Gastroesophageal sphincter (tissue), 4 donors: ENCODE data around the gene SIN3A. TPM values are rescaled to one million over a fixed set of nuclear protein-coding genes. Genes with fewer than 3 reads are reported as not detected.
"Not testable (repeated sequence)": the region's sequence is repeated elsewhere in the genome, so short reads cannot be mapped to it uniquely, and the experiment has no call there.

ENCODE experiments used
- ATAC-seq: fragments of 150-250 bp; one replicate; pipeline ENCODE4 v1.9.1; 2016; ENCODE audit warnings: mild to moderate bottlenecking, moderate library complexity
- H3K27ac ChIP-seq, 4 donors: fragments of 200-600 bp; sonication (generic) in 3 of 4; 1 replicate in 3 of 4; 2 replicates in 1 of 4; pipeline ENCODE4 v1.5.1; 2016 to 2019
- H3K27me3 ChIP-seq: fragments of 200-600 bp; sonication (generic); one replicate; pipeline ENCODE4 v1.5.1; 2019
- H3K36me3 ChIP-seq, 2 donors: fragments of 200-600 bp; sonication (generic); one replicate each; pipeline ENCODE4 v1.5.1; 2019; ENCODE audit warnings: control low read depth in 1 of 2
- H3K4me1 ChIP-seq, 3 donors: fragments of 200-600 bp; sonication (generic); 1 replicate in 2 of 3; 2 replicates in 1 of 3; pipeline ENCODE4 v1.5.1; 2016 to 2019; ENCODE audit warnings: control low read depth in 2 of 3
- H3K4me3 ChIP-seq, 2 donors: fragments of 200-600 bp; sonication (generic); one replicate each; pipeline ENCODE4 v1.5.1; 2019; ENCODE audit warnings: mild to moderate bottlenecking in 1 of 2, moderate library complexity in 1 of 2
- H3K9me3 ChIP-seq, 3 donors: fragments of 200-600 bp; sonication (generic); one replicate each; pipeline ENCODE4 v1.5.1; 2017 to 2019; ENCODE audit warnings: control low read depth in 2 of 3
- CTCF ChIP-seq, 4 experiments: fragments of 200-600 bp in 2 of 4; fragments of 450-650 bp in 2 of 4; sonication (generic) in 1 of 4; IDR thresholded peaks; one replicate each; pipeline ENCODE4 v1.5.1; 2017 to 2019; ENCODE audit warnings: antibody characterized with exemption in 4 of 4, mild to moderate bottlenecking in 2 of 4, moderate library complexity in 2 of 4
- EP300 ChIP-seq: sonication (generic); formaldehyde crosslinking; IDR thresholded peaks from one replicate; pipeline ENCODE4 v1.6.1; 2017; ENCODE audit warnings: antibody characterized with exemption, mild to moderate bottlenecking
- POLR2A ChIP-seq, 2 donors: fragments of 450-650 bp; IDR thresholded peaks; one replicate each; pipeline ENCODE4 v1.6.1; 2017; ENCODE audit warnings: antibody characterized with exemption in 2 of 2, mild to moderate bottlenecking in 2 of 2, moderate library complexity in 1 of 2
- POLR2AphosphoS5 ChIP-seq: sonication (generic); formaldehyde crosslinking; IDR thresholded peaks from one replicate; pipeline ENCODE4 v1.6.1; 2017; ENCODE audit warnings: antibody characterized with exemption
- WGBS, 2 donors: methylation state at CpG; one replicate each; pipeline ENCODE4 v1.1.5; 2018; ENCODE audit warnings: low coverage in 1 of 2; 5-methylcytosine and 5-hydroxymethylcytosine counted together
- total RNA-seq, 4 donors: library from RNA; depleted of rRNA; stranded (reverse); fragments of >200 nt; gene quantifications; one replicate each; pipeline ENCODE4 v1.1.0, GENCODE V29; 2016

Gene SIN3A
- total RNA-seq, 4 donors from 2014 or later = 31.7 to 54.8 (median 35.8) TPM

GRCh38 chr15:75347222-75348033 lies 104.1 kb downstream of the SIN3A start:
- 0% methylated on average over 1 to 3 of the region's 65 CpGs for WGBS, 2 donors
- H3K27me3 ChIP-seq = no peaks in the 10 kb centered on the region

GRCh38 chr15:75346796-75347221 lies 104.7 kb downstream of the SIN3A start, which contains the start of gene NEIL1:
Gene NEIL1 (plus strand): TSS chr15:75347039. CDS start chr15:75348906, 1,867 bp downstream.
- H3K36me3 ChIP-seq = no peaks in the 10 kb centered on the region
- peaks cover 0 to 44% (median 14%) of the 10 kb centered on the region in 3 donors for H3K4me1 ChIP-seq
- no peaks in the 10 kb centered on the region for H3K27me3 ChIP-seq
- peak within 1 kb of the TSS; percentile 8 to 80 (median 74) for H3K27ac ChIP-seq
- no peak for TF ChIP-seq POLR2AphosphoS5
- TF ChIP-seq EP300 = no peak
- no peak for TF ChIP-seq CTCF (IDR thresholded peaks at IDR 0.05)
- no peak for TF ChIP-seq POLR2A (IDR thresholded peaks at IDR 0.05)
- no peaks in the 10 kb centered on the region for H3K9me3 ChIP-seq
- peak within 1 kb of the TSS; percentile 86 to 97 for H3K4me3 ChIP-seq
- no peak for ATAC-seq
- WGBS, 2 donors = 32 to 41% methylated on average over 17 to 20 of the region's 20 CpGs

More at GRCh38 chr15:75347222-75348033, 104.1 kb downstream of the SIN3A start:
- Histone ChIP-seq H3K36me3 (no peaks in the 10 kb centered on the region), H3K4me3 (peak overlapping the region; percentile 86 to 97), H3K4me1 (peaks cover 0 to 44% (median 14%) of the 10 kb centered on the region in 3 donors), H3K9me3 (no peaks in the 10 kb centered on the region), H3K27ac (peak overlapping the region; percentile 8 to 80 (median 74))
- TF ChIP-seq POLR2AphosphoS5 = peak; percentile 36
- TF ChIP-seq EP300 = no peak
- TF ChIP-seq POLR2A (IDR thresholded peaks at IDR 0.05) = no peak
- TF ChIP-seq CTCF (IDR thresholded peaks at IDR 0.05) = no peak
- ATAC-seq = peak; percentile 75

GRCh38 chr15:75343953-75344352 lies 107.5 kb downstream of the SIN3A start:
- not testable (repeated sequence) for H3K27ac ChIP-seq, ATAC-seq, H3K4me3 ChIP-seq, H3K9me3 ChIP-seq, H3K27me3 ChIP-seq
- Histone ChIP-seq H3K36me3 (peaks cover 0 to 26% of the 10 kb centered on the region in 2 donors), H3K4me1 (peaks cover 0 to 36% (median 12%) of the 10 kb centered on the region in 3 donors)
- WGBS, 2 donors = 33 to 38% methylated on average over 6 of the region's 8 CpGs

- H3K27me3 ChIP-seq = no peaks in the 10 kb centered on the region
- H3K36me3 ChIP-seq = peaks cover 0 to 32% of the 10 kb centered on the region in 2 donors
- no peaks in the 10 kb centered on the region for H3K9me3 ChIP-seq
- H3K4me3 ChIP-seq = no peak overlapping the region
- TF ChIP-seq POLR2A (IDR thresholded peaks at IDR 0.05) = no peak
- no peak overlapping the region for H3K27ac ChIP-seq
- ATAC-seq = no peak
- WGBS, 2 donors = 68 to 87% methylated on average over 4 to 5 of the region's 6 CpGs
- peaks cover 0 to 29% (median 7%) of the 10 kb centered on the region in 3 donors for H3K4me1 ChIP-seq
Measured at GRCh38 chr15:75342221-75342620, 109.3 kb downstream of the SIN3A start.

GRCh38 chr15:75339531-75340240 lies 111.8 kb downstream of the SIN3A start:
- H3K4me1 ChIP-seq = peaks cover 3 to 33% (median 10%) of the 10 kb centered on the region in 3 donors
- WGBS, 2 donors = no CpG with 5 or more reads among the region's 13 CpGs
- no peak for ATAC-seq
- TF ChIP-seq CTCF (IDR thresholded peaks at IDR 0.05) (no peak), POLR2AphosphoS5 (no peak), EP300 (no peak), POLR2A (IDR thresholded peaks at IDR 0.05) (no peak)
- H3K36me3 ChIP-seq = peaks cover 0 to 32% of the 10 kb centered on the region in 2 donors
- H3K9me3 ChIP-seq = no peaks in the 10 kb centered on the region
- H3K4me3 ChIP-seq = no peak overlapping the region
- H3K27me3 ChIP-seq = no peaks in the 10 kb centered on the region
- no peak overlapping the region for H3K27ac ChIP-seq
